Measurements from ENCODE around the gene RNGTT.

The RNGTT gene

GRCh38 chr6:88920088-88920487 lies 43.3 kb downstream of the RNGTT start:
- ChIA-PET CTCF (interaction anchor here (0.6 to 2.5 kb wide), 2 partner anchors 8 to 20 kb away, joined by 6 to 14 read pairs; no protein-coding TSS in a partner anchor), POLR2A (no interaction called here)
- H3K9me3 ChIP-seq (ENCODE audit: control insufficient read depth, insufficient read depth, low read depth, low read length), result no peaks in the 10 kb centered on the region

DNA sequence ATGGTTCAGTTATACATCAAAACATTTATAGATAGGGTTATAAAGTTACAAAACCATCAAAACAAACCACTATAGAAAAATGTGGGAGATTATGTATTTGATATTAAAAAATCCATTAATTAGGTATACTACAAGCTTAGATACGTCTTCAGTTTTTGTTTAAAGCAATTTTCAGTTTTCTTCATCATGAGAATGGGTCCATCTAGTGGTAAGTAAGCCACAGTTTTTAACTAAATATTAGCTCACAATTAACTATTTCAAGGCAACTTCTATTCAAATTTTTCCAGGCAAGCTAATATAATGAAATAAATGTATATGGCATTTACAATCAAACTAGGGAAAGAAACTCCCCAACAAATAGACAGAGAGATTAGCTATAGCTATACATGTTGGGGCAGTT lies 44.4 kb downstream of the RNGTT start:
- Histone ChIP-seq H3K4me1 (ENCODE audit: control insufficient read depth, insufficient read depth, low read length) (peaks cover 8% of the 10 kb centered on the region; the same call in 1 of the 2 replicates), H3K36me3 (ENCODE audit: control insufficient read depth in 2 of 2, insufficient read depth in 1 of 2, low read length in 2 of 2) (peaks cover 0 to 17% of the 10 kb centered on the region in 2 experiments; a peak in 1 of 3 replicates), H3K4me3 (ENCODE audit: low read depth, low read length) (no peak overlapping the region), H3K27ac (ENCODE audit: extremely low read depth, low read depth, low read length) (no peak overlapping the region), H3K9me3 (ENCODE audit: control insufficient read depth, insufficient read depth, low read depth, low read length) (no peaks in the 10 kb centered on the region)
- TF ChIP-seq, protein P1, sequence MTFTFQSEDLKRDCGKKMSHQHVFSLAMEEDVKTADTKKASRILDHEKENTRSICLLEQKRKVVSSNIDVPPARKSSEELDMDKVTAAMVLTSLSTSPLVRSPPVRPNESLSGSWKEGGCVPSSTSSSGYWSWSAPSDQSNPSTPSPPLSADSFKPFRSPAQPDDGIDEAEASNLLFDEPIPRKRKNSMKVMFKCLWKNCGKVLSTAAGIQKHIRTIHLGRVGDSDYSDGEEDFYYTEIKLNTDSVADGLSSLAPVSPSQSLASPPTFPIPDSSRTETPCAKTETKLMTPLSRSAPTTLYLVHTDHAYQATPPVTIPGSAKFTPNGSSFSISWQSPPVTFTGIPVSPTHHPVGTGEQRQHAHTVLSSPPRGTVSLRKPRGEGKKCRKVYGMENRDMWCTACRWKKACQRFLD (tag by site-specific recombination; IDR thresholded peaks at IDR 0.05), result no peak
- TF ChIP-seq ZNF518A (tag by site-specific recombination; conservative IDR thresholded peaks at IDR 0.05; ENCODE audit: low read depth) (no peak), ZNF654 (tag by site-specific recombination; IDR thresholded peaks at IDR 0.05; ENCODE audit: low read depth) (peak; percentile 33), ZNF24 (tag by site-specific recombination; IDR thresholded peaks at IDR 0.05) (no peak)
- TF ChIP-seq, protein P2, sequence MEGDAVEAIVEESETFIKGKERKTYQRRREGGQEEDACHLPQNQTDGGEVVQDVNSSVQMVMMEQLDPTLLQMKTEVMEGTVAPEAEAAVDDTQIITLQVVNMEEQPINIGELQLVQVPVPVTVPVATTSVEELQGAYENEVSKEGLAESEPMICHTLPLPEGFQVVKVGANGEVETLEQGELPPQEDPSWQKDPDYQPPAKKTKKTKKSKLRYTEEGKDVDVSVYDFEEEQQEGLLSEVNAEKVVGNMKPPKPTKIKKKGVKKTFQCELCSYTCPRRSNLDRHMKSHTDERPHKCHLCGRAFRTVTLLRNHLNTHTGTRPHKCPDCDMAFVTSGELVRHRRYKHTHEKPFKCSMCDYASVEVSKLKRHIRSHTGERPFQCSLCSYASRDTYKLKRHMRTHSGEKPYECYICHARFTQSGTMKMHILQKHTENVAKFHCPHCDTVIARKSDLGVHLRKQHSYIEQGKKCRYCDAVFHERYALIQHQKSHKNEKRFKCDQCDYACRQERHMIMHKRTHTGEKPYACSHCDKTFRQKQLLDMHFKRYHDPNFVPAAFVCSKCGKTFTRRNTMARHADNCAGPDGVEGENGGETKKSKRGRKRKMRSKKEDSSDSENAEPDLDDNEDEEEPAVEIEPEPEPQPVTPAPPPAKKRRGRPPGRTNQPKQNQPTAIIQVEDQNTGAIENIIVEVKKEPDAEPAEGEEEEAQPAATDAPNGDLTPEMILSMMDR (tag by site-specific recombination; IDR thresholded peaks at IDR 0.05), result 0 out of 2 replicates have a peak, but pooled peaks have one; percentile 21
- CTCF ChIA-PET, result interaction anchor here (0.6 to 2.5 kb wide), 12 partner anchors 11 to 1095 kb away, joined by 3 to 14 read pairs (median 4); partner anchors contain the start of gene RNGTT
- POLR2A ChIA-PET, result interaction anchor here (1.2 kb wide), 1 partner anchor 45 kb away, joined by 7 read pairs; the partner anchor contains the start of gene RNGTT

More at GRCh38 chr6:88920088-88920487, 43.3 kb downstream of the RNGTT start:
- no peak overlapping the region for H3K27ac ChIP-seq (ENCODE audit: extremely low read depth, low read depth, low read length)
- H3K4me3 ChIP-seq (ENCODE audit: low read depth, low read length), result no peak overlapping the region
- TF ChIP-seq ZNF169 (tag by site-specific recombination; IDR thresholded peaks at IDR 0.05) (no peak), ZNF777 (tag by site-specific recombination; IDR thresholded peaks at IDR 0.05; ENCODE audit: borderline replicate concordance) (no peak), ZNF558 (tag by site-specific recombination; IDR thresholded peaks at IDR 0.05) (no peak), PRDM1 (tag by site-specific recombination; IDR thresholded peaks at IDR 0.05) (no peak), ZNF76 (tag by site-specific recombination; IDR thresholded peaks at IDR 0.05; ENCODE audit: borderline replicate concordance, low read depth) (no peak), ZNF501 (tag by site-specific recombination; IDR thresholded peaks at IDR 0.05) (no peak), ZNF292 (tag by site-specific recombination; IDR thresholded peaks at IDR 0.05; ENCODE audit: borderline replicate concordance, low read depth) (no peak), ZFHX2 (tag by site-specific recombination; conservative IDR thresholded peaks at IDR 0.05) (no peak), SETDB1 (IDR thresholded peaks at IDR 0.05; ENCODE audit: insufficient read length, low read length) (no peak), TCF7L2 (IDR thresholded peaks at IDR 0.05; ENCODE audit: borderline replicate concordance, low read depth, low read length) (no peak), ZNF324 (tag by site-specific recombination; IDR thresholded peaks at IDR 0.05) (no peak), ZNF561 (tag by site-specific recombination; IDR thresholded peaks at IDR 0.05; ENCODE audit: borderline replicate concordance) (no peak), ZNF354C (tag by site-specific recombination; IDR thresholded peaks at IDR 0.05; ENCODE audit: borderline replicate concordance, low read depth) (no peak), ZNF549 (tag by site-specific recombination; IDR thresholded peaks at IDR 0.05) (no peak), ZNF10 (tag by site-specific recombination; IDR thresholded peaks at IDR 0.05) (no peak)
- TF ChIP-seq, protein P3, sequence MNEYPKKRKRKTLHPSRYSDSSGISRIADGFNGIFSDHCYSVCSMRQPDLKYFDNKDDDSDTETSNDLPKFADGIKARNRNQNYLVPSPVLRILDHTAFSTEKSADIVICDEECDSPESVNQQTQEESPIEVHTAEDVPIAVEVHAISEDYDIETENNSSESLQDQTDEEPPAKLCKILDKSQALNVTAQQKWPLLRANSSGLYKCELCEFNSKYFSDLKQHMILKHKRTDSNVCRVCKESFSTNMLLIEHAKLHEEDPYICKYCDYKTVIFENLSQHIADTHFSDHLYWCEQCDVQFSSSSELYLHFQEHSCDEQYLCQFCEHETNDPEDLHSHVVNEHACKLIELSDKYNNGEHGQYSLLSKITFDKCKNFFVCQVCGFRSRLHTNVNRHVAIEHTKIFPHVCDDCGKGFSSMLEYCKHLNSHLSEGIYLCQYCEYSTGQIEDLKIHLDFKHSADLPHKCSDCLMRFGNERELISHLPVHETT (tag by site-specific recombination; IDR thresholded peaks at IDR 0.05), result no peak
- TF ChIP-seq, protein P4, sequence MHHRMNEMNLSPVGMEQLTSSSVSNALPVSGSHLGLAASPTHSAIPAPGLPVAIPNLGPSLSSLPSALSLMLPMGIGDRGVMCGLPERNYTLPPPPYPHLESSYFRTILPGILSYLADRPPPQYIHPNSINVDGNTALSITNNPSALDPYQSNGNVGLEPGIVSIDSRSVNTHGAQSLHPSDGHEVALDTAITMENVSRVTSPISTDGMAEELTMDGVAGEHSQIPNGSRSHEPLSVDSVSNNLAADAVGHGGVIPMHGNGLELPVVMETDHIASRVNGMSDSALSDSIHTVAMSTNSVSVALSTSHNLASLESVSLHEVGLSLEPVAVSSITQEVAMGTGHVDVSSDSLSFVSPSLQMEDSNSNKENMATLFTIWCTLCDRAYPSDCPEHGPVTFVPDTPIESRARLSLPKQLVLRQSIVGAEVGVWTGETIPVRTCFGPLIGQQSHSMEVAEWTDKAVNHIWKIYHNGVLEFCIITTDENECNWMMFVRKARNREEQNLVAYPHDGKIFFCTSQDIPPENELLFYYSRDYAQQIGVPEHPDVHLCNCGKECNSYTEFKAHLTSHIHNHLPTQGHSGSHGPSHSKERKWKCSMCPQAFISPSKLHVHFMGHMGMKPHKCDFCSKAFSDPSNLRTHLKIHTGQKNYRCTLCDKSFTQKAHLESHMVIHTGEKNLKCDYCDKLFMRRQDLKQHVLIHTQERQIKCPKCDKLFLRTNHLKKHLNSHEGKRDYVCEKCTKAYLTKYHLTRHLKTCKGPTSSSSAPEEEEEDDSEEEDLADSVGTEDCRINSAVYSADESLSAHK (tag by site-specific recombination; IDR thresholded peaks at IDR 0.05), result no peak
- 0 out of 2 replicates have a peak, but pooled peaks cover 4% of the 10 kb centered on the region for H3K4me1 ChIP-seq (ENCODE audit: control insufficient read depth, insufficient read depth, low read length)
- H3K36me3 ChIP-seq (ENCODE audit: control insufficient read depth in 2 of 2, insufficient read depth in 1 of 2, low read length in 2 of 2), result peaks cover 6 to 21% of the 10 kb centered on the region in 2 experiments; a peak in 2 of 3 replicates

Measured in HEK293 (cell line).